GM21619 (cell line): ENCODE data around the gene PLCL1.

ENCODE experiments used
- ATAC-seq: cut with Tn5 transposase; IDR thresholded peaks from one replicate; pipeline ENCODE4 v1.9.1; 2021; ENCODE audit not compliant: unreplicated experiment

PLCL1 gene

DNA sequence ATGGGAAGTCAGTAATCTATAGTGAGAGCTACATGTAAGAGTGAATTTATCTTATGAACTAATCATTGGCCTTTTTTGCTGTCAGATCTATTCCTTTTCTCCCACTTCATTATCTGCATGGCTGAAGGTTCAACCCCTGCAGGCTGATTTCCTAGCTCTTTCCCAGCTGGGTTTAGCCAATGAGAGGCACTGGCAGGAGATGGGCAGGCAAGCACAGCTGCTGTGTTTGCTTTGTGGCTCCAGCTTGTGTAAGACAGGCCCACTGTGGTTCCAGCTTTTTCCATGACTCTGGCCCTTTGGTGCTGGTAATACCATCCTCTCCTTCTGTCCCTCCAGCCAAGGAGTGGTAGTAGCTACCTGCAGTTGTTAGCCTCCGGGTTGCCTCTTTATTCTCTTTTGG, 248.8 kb downstream of the PLCL1 start:
- ATAC-seq = no peak

DNA sequence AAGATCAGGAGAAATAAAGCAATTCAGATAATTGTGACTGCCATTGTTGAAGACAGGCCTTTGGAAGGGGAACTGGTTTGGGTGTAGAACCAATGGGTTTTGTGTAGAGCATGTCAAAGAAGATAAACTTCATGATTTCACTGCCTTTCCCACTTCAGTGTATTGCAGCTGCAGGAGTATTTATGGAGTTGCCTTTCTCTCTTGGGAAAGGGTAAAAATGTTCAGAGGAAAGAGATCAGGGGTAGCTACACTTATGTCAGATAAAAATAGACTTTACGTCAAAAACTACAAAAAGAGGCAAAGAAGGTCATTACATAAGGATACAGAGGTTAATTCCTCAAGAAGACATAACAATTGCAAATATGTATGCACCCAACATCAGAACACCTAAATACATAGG, 249.4 kb downstream of the PLCL1 start:
- ATAC-seq = no peak

DNA sequence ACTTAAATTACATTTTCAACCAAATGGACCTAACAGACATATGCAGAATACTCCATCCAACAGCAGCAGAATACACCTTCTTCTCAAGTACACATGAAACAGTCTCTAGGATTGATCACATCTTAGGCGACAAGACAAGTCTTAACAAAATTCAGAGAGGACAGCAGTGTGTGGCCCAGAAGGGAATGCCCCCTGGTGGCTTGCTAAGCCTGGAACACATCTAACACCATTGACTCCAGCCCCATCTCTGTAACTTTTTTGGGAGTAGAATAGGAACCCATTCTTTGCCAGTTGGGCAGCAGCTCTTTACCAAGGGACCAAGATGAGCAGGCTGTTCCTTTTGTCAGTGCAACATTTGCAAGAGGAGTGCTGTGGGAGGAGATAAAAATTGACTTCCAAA, 249.9 kb downstream of the PLCL1 start:
- peak; percentile 91 for ATAC-seq

DNA sequence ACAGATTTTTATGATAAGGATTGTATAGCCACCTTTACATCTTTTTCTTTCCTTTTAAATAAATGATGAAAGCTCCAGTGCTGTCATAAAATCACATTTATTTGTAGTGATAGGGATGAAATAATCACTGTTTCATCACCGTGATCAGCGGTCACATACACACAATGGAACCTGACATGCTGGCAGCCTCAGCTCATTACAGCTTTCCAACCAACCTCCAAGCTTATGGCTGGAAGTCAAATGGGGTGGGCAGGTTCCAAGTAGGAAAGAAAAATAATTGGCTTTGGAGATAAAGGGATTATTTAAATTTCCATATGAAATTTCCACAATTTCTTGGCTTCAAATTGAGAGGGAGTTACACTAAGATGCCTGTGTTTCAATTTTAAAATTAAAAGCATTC, 251.3 kb downstream of the PLCL1 start:
- no peak for ATAC-seq

DNA sequence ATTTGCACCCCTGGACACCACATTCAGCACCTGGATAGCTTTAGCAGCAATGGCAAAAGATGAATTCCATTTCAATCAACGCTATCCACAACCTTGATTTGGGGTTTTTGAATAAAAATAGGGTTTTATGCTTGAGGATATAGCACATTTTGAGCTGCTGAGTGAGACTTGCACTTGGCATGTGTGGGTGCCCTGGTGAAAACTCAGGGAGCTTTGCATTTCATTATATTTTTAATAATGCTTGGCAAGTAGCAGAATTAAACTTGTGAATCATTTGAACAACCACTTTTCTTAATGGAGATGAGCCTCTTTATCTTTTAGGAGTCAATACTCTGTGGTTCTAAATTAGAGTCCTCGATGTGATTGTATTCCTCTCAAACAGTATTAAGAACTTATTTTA, 252.4 kb downstream of the PLCL1 start:
- ATAC-seq = no peak

DNA sequence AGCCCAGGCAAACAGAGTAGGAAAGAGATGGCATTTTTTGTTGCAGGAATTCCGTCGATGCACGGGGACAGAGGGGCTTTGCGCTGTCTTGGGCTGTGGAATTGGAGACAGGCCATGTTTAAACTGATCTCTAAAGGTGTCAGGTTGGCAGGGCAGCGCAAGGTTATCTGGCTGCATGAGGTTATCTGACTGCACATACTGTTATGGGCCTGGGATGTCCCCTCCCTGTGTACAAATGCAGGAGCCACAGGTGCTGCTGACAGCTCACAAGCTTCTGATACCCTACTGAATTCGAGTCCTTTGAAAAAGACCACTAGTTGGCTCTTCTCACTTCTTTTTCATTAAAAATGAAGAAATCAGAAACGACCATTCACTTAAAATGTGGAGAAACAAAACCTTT, 255.4 kb downstream of the PLCL1 start:
- ATAC-seq = no peak

DNA sequence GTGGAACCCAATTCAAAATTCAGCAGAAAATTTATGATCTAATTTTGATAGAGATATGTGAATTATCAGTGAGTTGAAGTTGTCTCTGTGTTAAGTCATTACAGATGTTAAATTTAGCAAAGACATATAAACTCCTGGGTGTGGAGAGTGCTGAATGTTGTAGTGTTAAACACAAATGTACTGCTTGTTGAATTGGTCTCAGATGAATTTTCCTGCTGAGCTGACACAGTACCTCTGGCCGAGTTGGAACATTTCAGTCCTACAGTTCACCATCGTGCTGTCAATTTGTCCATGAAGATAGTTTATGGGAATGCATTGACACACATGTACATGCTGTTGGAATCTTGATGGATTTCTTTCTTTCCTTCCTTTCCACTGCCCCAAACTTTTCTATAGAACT, 255.9 kb downstream of the PLCL1 start:
- no peak for ATAC-seq

DNA sequence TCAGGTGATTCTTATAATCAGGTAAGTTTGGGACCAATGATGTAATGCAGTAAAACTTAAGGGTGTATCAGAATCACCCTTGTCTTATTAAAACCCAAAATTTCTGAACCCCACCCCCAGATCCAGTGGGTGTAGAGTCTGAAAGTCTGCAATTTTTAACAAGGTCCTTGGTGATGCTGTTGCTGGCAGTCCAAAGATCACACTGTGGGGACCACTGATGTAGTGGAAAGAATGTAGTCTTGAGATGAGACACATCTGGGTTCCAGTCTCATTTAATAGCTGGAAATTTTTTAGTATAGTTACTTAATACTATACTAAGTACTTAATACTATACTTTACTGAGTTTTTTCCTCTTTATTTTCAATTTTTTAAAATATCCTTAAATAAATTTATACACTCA, 258.4 kb downstream of the PLCL1 start:
- ATAC-seq = no peak

DNA sequence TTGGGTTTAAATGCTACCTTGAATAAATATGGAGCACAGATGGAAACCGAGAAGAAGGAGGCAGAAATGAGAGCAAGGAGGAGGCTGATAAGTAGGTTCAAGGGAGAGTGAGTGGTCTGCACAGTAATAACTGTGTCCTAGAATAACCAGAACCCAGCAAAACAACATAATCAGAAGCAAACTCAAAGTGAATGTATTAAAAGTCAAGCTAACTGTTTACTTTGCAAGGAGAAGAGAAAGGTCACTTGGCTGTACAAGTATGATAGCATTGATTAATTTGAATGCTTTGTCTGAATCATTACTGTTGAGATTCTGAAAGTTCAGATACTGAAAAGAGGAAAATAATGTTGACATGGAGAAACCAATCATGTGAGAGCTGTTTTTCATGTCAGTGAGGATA, 258.8 kb downstream of the PLCL1 start:
- ATAC-seq = no peak

DNA sequence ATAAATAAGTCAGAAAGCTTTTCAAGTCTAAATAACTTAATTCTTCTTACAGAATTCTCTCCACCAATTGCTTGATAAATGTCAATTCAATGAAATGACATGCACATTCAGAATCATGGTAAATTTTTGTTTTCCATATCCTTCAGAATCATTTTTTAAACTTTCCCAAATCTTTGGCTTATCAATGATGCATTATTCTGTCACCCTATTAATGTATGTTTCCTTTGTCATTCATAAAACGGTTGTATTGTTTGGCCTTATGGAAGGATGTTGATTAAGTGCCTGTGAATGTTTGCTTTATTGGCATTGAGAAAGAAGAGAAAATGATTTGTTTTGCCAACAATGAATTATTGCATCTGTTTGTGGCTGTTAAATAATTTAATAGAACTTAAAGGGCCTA, 260.9 kb downstream of the PLCL1 start:
- ATAC-seq = no peak

DNA sequence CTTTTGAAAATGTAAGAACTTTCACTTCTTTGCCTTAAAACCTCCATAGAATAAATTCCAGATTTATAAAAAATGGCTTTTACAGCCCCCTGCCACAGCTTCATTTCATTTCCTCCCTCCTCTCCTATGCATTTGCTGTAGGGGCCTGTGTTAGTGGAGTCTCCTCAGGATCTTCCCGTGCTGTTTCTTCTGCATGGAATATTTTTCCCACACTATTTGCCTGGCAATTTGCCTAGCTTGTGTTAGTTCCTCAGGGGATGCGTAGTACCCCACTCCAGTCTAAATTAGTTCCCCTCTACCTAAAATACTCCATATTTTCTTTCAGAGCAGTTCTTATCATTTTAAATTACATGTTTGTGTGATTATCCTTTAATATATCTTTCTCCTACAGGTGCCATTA, 262.2 kb downstream of the PLCL1 start:
- no peak for ATAC-seq

DNA sequence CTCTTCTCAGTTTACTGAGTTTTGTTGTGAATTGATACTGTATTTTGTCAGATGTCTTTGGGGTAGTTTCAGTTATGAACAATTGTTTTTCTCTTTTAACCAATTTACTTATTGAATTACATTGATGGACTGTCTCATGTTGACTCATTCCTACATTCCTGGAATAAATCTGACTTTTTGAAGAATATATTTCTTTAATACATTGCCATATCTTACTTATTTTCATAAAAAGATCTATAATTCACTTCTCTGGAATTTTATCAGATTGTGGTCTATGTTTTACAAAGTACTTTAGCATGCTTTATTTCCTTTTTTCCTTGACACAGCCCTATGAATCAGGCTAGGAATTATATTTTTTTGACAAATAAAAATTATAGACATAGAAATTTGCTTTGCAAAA, 268.3 kb downstream of the PLCL1 start:
- no peak for ATAC-seq

DNA sequence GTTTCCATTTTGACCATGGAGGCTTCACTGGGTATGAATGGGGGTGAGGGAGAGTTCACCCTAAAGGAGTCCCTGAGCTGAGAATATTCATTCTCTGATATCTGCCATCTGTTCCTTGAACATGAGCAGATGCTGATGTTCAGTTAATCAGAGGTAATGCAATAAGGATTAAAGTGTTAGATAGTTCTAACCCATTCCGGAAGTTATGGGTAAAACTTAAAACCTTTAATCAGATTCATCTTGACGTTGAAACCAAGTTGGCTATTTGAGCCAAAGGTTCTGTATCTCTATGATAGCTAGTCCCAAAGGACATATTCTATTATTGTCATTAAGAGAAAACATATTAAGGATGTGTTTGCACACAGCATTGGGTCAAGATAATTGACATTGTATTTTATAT, 268.9 kb downstream of the PLCL1 start:
- ATAC-seq = no peak

DNA sequence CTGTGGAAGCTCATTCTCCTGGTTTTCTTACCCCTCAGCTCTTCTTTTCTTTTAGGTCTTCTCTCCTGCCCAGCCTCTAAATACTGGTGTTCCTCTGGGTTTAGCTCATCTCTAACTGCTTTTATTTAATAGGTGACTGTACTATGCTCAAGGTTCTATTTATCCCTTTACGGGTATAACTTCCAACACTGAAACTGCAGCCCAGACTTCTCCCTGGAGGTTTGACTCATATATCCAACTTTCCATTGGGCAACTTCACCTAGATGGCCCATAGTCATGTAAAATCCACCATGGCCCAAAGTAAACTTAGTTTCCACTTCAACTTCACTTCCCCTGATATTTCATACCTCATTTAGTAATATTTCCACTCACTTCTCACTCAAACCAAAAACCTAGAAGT, 273.1 kb downstream of the PLCL1 start:
- no peak for ATAC-seq

DNA sequence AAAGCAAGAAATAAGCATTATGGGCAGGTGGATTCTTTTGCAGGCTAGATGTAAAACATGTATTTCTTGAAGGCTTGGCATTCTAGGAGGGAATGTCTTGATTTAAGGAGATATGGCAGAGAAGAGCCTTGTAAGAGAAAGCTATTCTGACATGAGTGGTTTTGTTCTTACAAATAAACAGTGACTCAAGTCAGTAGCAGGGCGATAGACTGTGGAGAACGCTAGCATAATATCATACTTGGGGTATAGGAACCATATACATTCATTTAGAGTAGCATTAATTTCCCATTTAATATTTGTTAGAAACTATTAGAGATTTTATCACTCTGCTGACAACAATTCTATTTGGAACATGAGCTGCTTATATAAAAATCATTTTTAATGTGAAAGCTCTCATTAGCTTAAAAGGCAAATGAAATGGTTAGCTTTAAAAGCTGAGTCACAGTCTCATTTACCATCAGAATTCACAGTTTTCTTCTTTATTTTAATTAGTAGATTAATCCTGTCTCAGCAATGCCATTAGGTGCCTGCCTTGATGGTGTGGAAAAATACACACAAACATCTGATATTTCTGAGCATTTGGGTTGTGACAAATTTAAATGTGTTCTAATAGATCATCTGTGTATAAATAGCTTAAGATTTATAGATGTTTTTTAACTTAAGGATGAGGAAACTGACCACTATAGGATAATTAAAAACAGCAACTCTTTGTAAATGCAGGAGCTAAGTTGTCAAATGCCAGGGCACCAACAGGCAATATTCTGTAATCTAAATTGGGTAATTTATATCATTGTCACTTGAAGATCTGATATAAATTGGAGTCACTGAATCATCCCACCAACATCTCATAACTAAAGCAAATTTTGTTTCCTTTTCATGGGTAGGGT, 276.7 kb downstream of the PLCL1 start:
- no peak for ATAC-seq

DNA sequence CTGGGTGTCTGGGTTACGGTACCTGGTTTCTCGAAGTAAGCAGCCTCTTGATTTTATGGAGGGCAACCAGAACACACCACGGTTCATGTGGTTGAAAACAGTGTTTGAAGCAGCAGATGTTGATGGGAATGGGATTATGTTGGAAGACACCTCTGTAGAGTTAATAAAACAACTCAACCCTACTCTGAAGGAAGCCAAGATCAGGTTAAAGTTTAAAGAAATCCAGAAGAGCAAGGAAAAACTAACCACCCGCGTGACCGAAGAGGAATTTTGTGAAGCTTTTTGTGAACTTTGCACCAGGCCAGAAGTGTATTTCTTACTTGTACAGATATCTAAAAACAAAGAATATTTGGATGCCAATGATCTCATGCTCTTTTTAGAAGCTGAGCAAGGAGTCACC, 279.8 kb downstream of the PLCL1 start:
- no peak for ATAC-seq

DNA sequence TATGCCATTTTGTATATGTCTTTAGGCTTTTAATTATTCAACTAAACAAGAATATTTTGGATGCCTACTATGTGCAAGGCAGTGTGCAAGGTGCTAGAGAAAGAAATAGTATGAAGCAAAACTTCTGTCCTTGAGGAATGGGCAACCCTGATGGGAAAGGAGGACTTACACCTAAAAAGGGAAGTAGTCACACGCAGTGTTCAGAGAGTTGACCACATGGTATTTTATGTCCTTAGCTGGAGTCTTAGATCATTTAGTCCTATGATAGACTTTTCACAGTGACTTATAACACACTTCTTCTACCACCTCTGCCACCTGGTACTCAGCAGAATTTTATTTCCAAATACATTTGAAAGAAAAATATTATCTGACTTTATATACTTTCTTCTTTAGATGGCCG, 291.6 kb downstream of the PLCL1 start:
- ATAC-seq = no peak

DNA sequence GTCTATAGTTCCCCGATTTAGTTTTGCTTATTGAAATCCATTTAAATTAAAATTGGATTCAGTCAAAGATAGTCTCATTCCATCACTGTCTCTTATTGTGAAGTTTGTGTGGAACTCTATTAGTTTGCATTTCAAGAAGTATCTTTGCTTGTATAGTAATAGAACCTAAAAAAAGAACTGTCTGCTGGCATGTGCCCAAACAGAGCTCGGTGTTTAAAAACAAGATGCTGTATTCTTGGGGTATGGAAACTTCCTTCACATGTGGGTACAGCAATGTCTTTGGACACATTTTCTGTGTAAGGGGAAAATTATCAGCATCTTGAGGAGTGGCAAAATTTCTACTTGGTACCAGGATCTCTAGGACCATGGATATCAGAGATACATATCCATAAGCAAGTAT, 292.6 kb downstream of the PLCL1 start:
- no peak for ATAC-seq

DNA sequence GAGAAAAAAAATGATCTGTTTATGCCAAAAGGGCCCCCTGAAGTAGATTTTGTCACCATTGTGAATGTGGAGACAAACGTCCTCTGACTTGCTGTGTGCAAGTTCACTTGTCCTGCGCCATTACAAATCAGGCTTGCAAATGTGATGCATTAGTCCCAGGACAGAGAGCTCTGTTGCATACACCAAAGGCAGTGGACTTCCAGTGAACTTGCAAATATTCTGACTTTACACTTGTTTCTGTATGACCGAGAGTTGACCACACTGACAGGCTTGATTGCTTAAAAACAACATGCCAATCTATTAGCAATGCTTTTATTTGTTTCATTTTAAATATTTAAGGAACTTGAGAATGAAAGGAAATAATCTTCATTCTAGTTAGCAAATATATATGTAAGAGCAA, 293.2 kb downstream of the PLCL1 start:
- ATAC-seq = peak; percentile 60

DNA sequence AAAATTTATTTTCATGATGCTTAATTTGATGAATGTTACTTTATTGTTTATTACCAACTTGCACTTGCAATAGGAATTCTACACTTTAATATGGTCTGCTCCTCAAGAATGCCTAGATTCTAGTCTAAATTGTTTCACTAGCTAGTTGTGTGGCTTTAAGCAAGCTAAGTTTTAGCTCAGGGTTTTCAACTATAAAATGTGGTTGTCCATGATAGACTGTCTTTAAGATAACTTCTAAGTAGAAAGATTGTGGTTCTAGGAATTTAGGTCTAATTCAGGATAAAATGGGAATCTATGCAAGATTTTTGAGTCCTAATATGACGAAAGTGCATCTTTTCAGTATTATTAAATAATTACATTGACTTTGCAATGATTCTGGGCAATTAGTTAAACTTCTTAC, 294.0 kb downstream of the PLCL1 start:
- ATAC-seq = no peak

DNA sequence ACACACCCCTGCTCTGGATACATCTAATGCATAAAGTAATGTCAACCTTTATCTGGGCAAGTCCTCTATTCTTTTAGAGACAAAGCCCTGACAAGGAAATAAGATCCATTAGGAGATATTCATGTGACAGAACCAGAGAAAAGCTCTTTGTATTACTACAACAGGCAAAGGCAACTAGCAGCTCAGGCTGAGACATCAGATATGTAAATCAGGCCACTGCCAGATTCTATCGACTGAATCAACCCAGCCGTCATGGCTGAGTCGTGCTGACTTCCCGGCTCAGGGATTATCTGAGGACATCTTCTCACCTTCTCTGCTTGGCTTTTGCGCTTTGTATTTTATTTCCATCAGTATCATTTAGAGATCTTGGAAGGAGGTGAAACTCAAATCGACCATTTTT, 294.5 kb downstream of the PLCL1 start:
- ATAC-seq = no peak

DNA sequence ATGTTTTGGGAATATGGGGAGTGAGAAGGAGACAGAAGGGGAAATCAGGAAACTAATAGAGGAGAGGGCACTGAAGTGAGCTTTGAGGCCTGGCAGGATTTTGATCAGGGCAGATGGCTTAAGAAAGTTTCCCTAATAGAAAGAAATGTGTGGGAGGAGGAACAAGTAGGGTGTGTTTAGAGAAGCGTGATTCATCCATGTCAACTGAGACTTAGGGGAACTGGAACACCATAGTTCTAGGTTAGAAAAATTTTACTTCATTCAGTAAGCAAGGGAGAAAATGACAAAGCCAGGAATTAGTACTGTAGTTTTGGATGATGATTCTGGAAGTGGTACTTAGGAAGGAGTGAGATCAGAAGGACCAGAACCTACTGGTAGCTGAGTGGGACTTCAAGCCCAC, 296.0 kb downstream of the PLCL1 start:
- ATAC-seq = no peak

DNA sequence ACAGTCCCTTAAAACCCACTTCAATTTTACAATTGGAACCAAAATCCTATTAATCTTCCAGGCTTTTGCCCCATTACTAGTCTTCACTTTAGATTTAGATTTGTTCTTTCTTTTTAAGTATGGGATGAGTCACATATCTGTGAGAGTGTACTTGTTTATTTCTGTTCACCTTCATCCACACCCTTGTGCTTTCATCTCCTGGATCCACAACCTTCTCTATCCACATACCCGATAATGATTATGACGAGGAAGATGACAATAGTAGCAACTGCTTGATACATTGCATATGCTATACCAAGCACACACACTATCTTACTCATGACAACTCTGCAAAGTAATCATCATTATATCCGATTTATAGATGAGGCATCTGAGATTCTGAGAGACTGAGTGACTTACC, 297.3 kb downstream of the PLCL1 start:
- no peak for ATAC-seq
